K562 (cell line): ENCODE measurements around the gene GLIPR2. TPM values are rescaled to one million over a fixed set of nuclear protein-coding genes. Genes with fewer than 3 reads are reported as not detected.

Experiments
- GABPB2 ChIP-seq: fragments of 250-450 bp; sonication (Bioruptor Pico); conservative IDR thresholded peaks from 2 replicates; pipeline ENCODE4 v1.5.1; 2021; ENCODE audit warnings: mild to moderate bottlenecking
- JUND ChIP-seq, 2 experiments: IDR thresholded peaks; 2 replicates in 1 of 2; 3 replicates in 1 of 2; pipeline ENCODE4 v1.6.1; 2011; ENCODE audit warnings: borderline replicate concordance in 2 of 2, low read depth in 2 of 2, low read length in 2 of 2, improper control_type of control experiment in 1 of 2, missing biosample characterization in 1 of 2, missing genetic modification characterization in 1 of 2, missing genetic modification reagents in 1 of 2
- KDM2B ChIP-seq: fragments of 250-450 bp; sonication (Bioruptor Pico); IDR thresholded peaks from 2 replicates; pipeline ENCODE4 v1.8.0; 2021; ENCODE audit warnings: mild to moderate bottlenecking, moderate library complexity
- SMAD1 ChIP-seq: fragments of 150-350 bp; IDR thresholded peaks from 2 replicates; pipeline ENCODE4 v1.6.1; 2014; ENCODE audit warnings: low read length, low read depth; ENCODE audit not compliant: partially characterized antibody
- SMC3 ChIP-seq: conservative IDR thresholded peaks from 2 replicates; pipeline ENCODE4 v1.6.1; 2011; ENCODE audit warnings: low read depth, low read length, improper control_type of control experiment; ENCODE audit not compliant: insufficient read depth
- TSC22D4 ChIP-seq: fragments of 450-650 bp; IDR thresholded peaks from 2 replicates; pipeline ENCODE4 v1.6.1; 2016; ENCODE audit warnings: missing genetic modification characterization, missing biosample characterization, control low read depth
- ZNF121 ChIP-seq: sonication (generic); formaldehyde crosslinking; conservative IDR thresholded peaks from 2 replicates; pipeline ENCODE4 v1.8.0; 2022; ENCODE audit warnings: missing genetic modification reagents
- ZNF655 ChIP-seq: fragments of 250-450 bp; sonication (Bioruptor Pico); IDR thresholded peaks from 2 replicates; pipeline ENCODE4 v1.5.0; 2021
- polyA plus RNA-seq, 8 experiments: library from polyadenylated mRNA; depleted of rRNA in 4 of 8; stranded (reverse) in 5 of 8; unstranded in 3 of 8; fragments of >200 nt; fragmentation: Nextera tagmentation in 2 of 8; fragmentation: Illumina TruSeq in 1 of 8; extraction: Ambion mirVana in 2 of 8; extraction: Trizol in 1 of 8; gene quantifications; 2 replicates each; pipeline versions ENCODE4 v1.2.1 to v1.2.3, GENCODE V29; 2011 to 2014; ENCODE audit warnings: inconsistent platforms in 1 of 8, missing spikeins in 1 of 8
- total RNA-seq, 7 experiments: library from RNA; depleted of rRNA in 6 of 7; stranded (reverse); fragments of >200 nt in 6 of 7; fragmentation: Illumina TruSeq in 2 of 7; extraction: Trizol in 2 of 7; gene quantifications; 2 replicates each; pipeline versions ENCODE4 v1.2.1 to v1.2.3, GENCODE V29; 2011 to 2021; ENCODE audit warnings: low replicate concordance in 1 of 7
- TF ChIP-seq, protein P1 (sequence below), 2 experiments: fragments of 450-650 bp in 1 of 2; sonication (generic) in 1 of 2; formaldehyde crosslinking in 1 of 2; IDR thresholded peaks in 1 of 2; conservative IDR thresholded peaks in 1 of 2; 2 replicates each; pipeline versions ENCODE4 v1.6.1 to v1.8.1; 2016 to 2023; ENCODE audit warnings: mild to moderate bottlenecking in 2 of 2, moderate library complexity in 2 of 2, inconsistent platforms in 1 of 2, missing genetic modification reagents in 1 of 2
- TF ChIP-seq, protein P2 (sequence below), 2 experiments: IDR thresholded peaks; 2 replicates each; pipeline ENCODE4 v1.6.1; 2011; ENCODE audit warnings: borderline replicate concordance in 1 of 2, control low read depth in 1 of 2, low read depth in 1 of 2, low read length in 1 of 2, mild to moderate bottlenecking in 1 of 2, mixed read lengths in 1 of 2, moderate library complexity in 1 of 2; ENCODE audit not compliant: insufficient read depth in 1 of 2, insufficient read length in 1 of 2, poor library complexity in 1 of 2, severe bottlenecking in 1 of 2; ENCODE audit errors: extremely low read depth in 1 of 2
- TF ChIP-seq, protein P3 (sequence below), 2 experiments: fragments of 450-650 bp in 1 of 2; sonication (generic) in 1 of 2; formaldehyde crosslinking; conservative IDR thresholded peaks; 2 replicates each; pipeline versions ENCODE4 v1.4.0 to v1.8.1; 2020 to 2022; ENCODE audit warnings: mild to moderate bottlenecking in 1 of 2, missing genetic modification reagents in 1 of 2

The GLIPR2 gene
- total and polyA plus RNA-seq, 9 of the 15 experiments (the other 6 are each of a cell fraction or from before 2014, with no cell fraction given), result 1.4 to 8.8 (median 2.9) TPM

- TF ChIP-seq ZNF655 (CRISPR knock-in tag) (no peak), KDM2B (CRISPR knock-in tag) (no peak), TSC22D4 (tag) (no peak), GABPB2 (no peak), ZNF121 (CRISPR knock-in tag) (peak; percentile 10; the same call in 1 of the 2 replicates), SMC3 (peak; percentile 71), SMAD1 (no peak), JUND (IDR thresholded peaks at IDR 0.05; ENCODE audit: borderline replicate concordance, low read depth, low read length) (no peak), JUND (tag; IDR thresholded peaks at IDR 0.05; ENCODE audit: borderline replicate concordance, low read depth, low read length) (no peak)
- TF ChIP-seq, protein P1, sequence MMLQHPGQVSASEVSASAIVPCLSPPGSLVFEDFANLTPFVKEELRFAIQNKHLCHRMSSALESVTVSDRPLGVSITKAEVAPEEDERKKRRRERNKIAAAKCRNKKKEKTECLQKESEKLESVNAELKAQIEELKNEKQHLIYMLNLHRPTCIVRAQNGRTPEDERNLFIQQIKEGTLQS (IDR thresholded peaks at IDR 0.05), result no peak
- TF ChIP-seq, protein P1 (CRISPR knock-in tag; conservative IDR thresholded peaks at IDR 0.05), result no peak
- TF ChIP-seq, protein P2, sequence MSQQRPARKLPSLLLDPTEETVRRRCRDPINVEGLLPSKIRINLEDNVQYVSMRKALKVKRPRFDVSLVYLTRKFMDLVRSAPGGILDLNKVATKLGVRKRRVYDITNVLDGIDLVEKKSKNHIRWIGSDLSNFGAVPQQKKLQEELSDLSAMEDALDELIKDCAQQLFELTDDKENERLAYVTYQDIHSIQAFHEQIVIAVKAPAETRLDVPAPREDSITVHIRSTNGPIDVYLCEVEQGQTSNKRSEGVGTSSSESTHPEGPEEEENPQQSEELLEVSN (IDR thresholded peaks at IDR 0.05; ENCODE audit: borderline replicate concordance in 1 of 2, extremely low read depth in 1 of 2, insufficient read depth in 1 of 2, insufficient read length in 1 of 2, low read depth in 1 of 2, low read length in 1 of 2, poor library complexity in 1 of 2, severe bottlenecking in 1 of 2), result peak in 1 of 2 experiments; percentile 14
- TF ChIP-seq, protein P3, sequence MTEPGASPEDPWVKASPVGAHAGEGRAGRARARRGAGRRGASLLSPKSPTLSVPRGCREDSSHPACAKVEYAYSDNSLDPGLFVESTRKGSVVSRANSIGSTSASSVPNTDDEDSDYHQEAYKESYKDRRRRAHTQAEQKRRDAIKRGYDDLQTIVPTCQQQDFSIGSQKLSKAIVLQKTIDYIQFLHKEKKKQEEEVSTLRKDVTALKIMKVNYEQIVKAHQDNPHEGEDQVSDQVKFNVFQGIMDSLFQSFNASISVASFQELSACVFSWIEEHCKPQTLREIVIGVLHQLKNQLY (CRISPR knock-in tag; conservative IDR thresholded peaks at IDR 0.05), result no peak
These were observed 33.6 kb upstream of the GLIPR2 start (continued) for GRCh38 chr9:36102742-36103495.
